K562 (cell line): ENCODE measurements around the gene HMGA1. TPM values are rescaled to one million over a fixed set of nuclear protein-coding genes. Genes with fewer than 3 reads are reported as not detected.

Experiments used
- ATAC-seq: fragments of 200-7000 bp; cut with Tn5 transposase; 3 replicates; pipeline ENCODE4 v1.9.1; 2020; ENCODE audit warnings: moderate library complexity
- BruUV-seq: library from RNA; stranded (reverse); fragments of 400-500 nt; replicated peaks from 2 replicates; lab custom pipeline; 2021; lab: Mats Ljungman, UMichigan
- CTCF ChIA-PET: fragments of 300-600 bp; formaldehyde crosslinking; extraction: SDS; loops from one replicate; lab custom pipeline; 2021; ENCODE audit warnings: low intra/inter-chr PET ratio; lab: Yijun Ruan, JAX
- POLR2A ChIA-PET: fragments of 300-600, 350-650 bp; sonication (Branson Sonifier 250); formaldehyde crosslinking; extraction: SDS; loops from one replicate; lab custom pipeline; 2021; ENCODE audit warnings: antibody characterized with exemption, inconsistent platforms; lab: Yijun Ruan, JAX
- DNase-seq, 4 experiments: peaks; one replicate each; pipeline versions ENCODE4 v3.0.0 to v3.0.0-alpha.2; 2011 to 2018; ENCODE audit warnings: low spot score in 3 of 4, mixed read lengths in 3 of 4; ENCODE audit errors: extremely low read depth in 1 of 4
- FAIRE-seq: peaks from 2 replicates; lab custom pipeline; 2011; peaks lifted over from hg19 to GRCh38; lab: Jason Lieb, UNC
- H2AFZ ChIP-seq: 2 replicates; pipeline ENCODE4 v1.6.0; 2011; ENCODE audit warnings: low read depth, low read length, control low read depth, inconsistent platforms
- H3K27ac ChIP-seq: fragments of 200-600 bp; 3 replicates; pipeline ENCODE4 v1.8.0; 2011; ENCODE audit warnings: low read depth, mild to moderate bottlenecking, control low read depth, inconsistent platforms, low read length, moderate library complexity, mixed read lengths; ENCODE audit errors: extremely low read depth
- H3K27me3 ChIP-seq, 2 experiments: fragments of 300-600 bp in 1 of 2; 2 replicates in 1 of 2; 3 replicates in 1 of 2; pipeline versions ENCODE4 v1.6.0 to v1.8.0; 2011; ENCODE audit warnings: inconsistent platforms in 2 of 2, low read length in 2 of 2, mild to moderate bottlenecking in 1 of 2, mixed read lengths in 1 of 2, moderate library complexity in 1 of 2; ENCODE audit not compliant: control insufficient read depth in 2 of 2, insufficient read depth in 2 of 2
- H3K36me3 ChIP-seq: fragments of 300-600 bp; 3 replicates; pipeline ENCODE4 v1.8.0; 2011; ENCODE audit warnings: mild to moderate bottlenecking, low read length, inconsistent platforms; ENCODE audit not compliant: control insufficient read depth, insufficient read depth
- H3K4me1 ChIP-seq, 2 experiments: fragments of 200-600 bp in 1 of 2; replicated peaks in 1 of 2; 2 replicates in 1 of 2; 3 replicates in 1 of 2; pipeline versions ENCODE4 v1.5.1 to v1.8.0; 2011; ENCODE audit warnings: inconsistent platforms in 2 of 2, low read length in 2 of 2, mild to moderate bottlenecking in 1 of 2, mixed read lengths in 1 of 2, moderate library complexity in 1 of 2; ENCODE audit not compliant: control insufficient read depth in 2 of 2, insufficient read depth in 2 of 2
- H3K4me2 ChIP-seq: 2 replicates; pipeline ENCODE4 v1.6.1; 2011; ENCODE audit warnings: low read length, control low read depth, inconsistent platforms, mixed read lengths; ENCODE audit not compliant: insufficient read depth
- H3K4me3 ChIP-seq: fragments of 200-600 bp; sonication (generic), shearing (Covaris generic); 2 replicates; pipeline ENCODE4 v1.5.1; 2016; ENCODE audit warnings: control low read depth, inconsistent platforms
- H3K79me2 ChIP-seq: fragments of 200-600 bp; 3 replicates; pipeline ENCODE4 v1.8.0; 2011; ENCODE audit warnings: low read length, inconsistent platforms; ENCODE audit not compliant: control insufficient read depth, insufficient read depth
- H3K9ac ChIP-seq, 2 experiments: 2 replicates each; pipeline versions ENCODE4 v1.6.0 to v1.6.1; 2011; ENCODE audit warnings: low read depth in 2 of 2, low read length in 2 of 2, control low read depth in 1 of 2, inconsistent platforms in 1 of 2, mild to moderate bottlenecking in 1 of 2, mixed read lengths in 1 of 2; ENCODE audit not compliant: insufficient read depth in 1 of 2
- H3K9me1 ChIP-seq: one replicate; pipeline ENCODE4 v1.6.0; 2011; ENCODE audit warnings: inconsistent platforms, mild to moderate bottlenecking, low read length, moderate library complexity; ENCODE audit not compliant: control insufficient read depth, insufficient read depth
- H3K9me3 ChIP-seq: replicated peaks from 2 replicates; pipeline ENCODE4 v1.5.1; 2011; ENCODE audit warnings: low read depth, low read length, inconsistent platforms; ENCODE audit not compliant: control insufficient read depth, insufficient read depth
- H4K20me1 ChIP-seq: replicated peaks from 2 replicates; pipeline ENCODE4 v1.6.1; 2011; ENCODE audit warnings: low read length, inconsistent platforms, mixed read lengths; ENCODE audit not compliant: control insufficient read depth, insufficient read depth
- CBFB ChIP-seq: sonication (generic); formaldehyde crosslinking; IDR thresholded peaks from 2 replicates; pipeline ENCODE4 v1.4.0; 2020; ENCODE audit warnings: mild to moderate bottlenecking, missing genetic modification reagents
- GATAD2A ChIP-seq: fragments of 450-650 bp; IDR thresholded peaks from 2 replicates; pipeline ENCODE4 v1.6.1; 2017
- HBP1 ChIP-seq: fragments of 450-650 bp; formaldehyde crosslinking; IDR thresholded peaks from 2 replicates; pipeline ENCODE4 v1.4.0; 2022; ENCODE audit warnings: missing genetic modification characterization
- NFXL1 ChIP-seq: fragments of 450-650 bp; formaldehyde crosslinking; IDR thresholded peaks from 2 replicates; pipeline ENCODE4 v1.4.0; 2021; ENCODE audit warnings: mild to moderate bottlenecking
- NRF1 ChIP-seq, 2 experiments: fragments of 450-650 bp; IDR thresholded peaks in 1 of 2; conservative IDR thresholded peaks in 1 of 2; 2 replicates each; pipeline ENCODE4 v1.6.1; 2014; ENCODE audit warnings: mild to moderate bottlenecking in 2 of 2
- SNAPC5 ChIP-seq: fragments of 250-450 bp; sonication (Bioruptor Pico); IDR thresholded peaks from 2 replicates; pipeline ENCODE4 v1.8.0; 2021; ENCODE audit warnings: moderate library complexity, mild to moderate bottlenecking, inconsistent platforms
- TCF7 ChIP-seq: sonication (generic); IDR thresholded peaks from 2 replicates; pipeline ENCODE4 v1.6.1; 2016; ENCODE audit warnings: antibody characterized with exemption, borderline replicate concordance
- ZBTB49 ChIP-seq: sonication (generic); formaldehyde crosslinking; IDR thresholded peaks from 2 replicates; pipeline ENCODE4 v1.8.0; 2022; ENCODE audit warnings: missing genetic modification reagents, mild to moderate bottlenecking, borderline replicate concordance
- ZBTB7A ChIP-seq: IDR thresholded peaks from 2 replicates; pipeline ENCODE4 v1.6.1; 2011; ENCODE audit warnings: low read depth, mild to moderate bottlenecking, low read length, moderate library complexity, borderline replicate concordance; ENCODE audit not compliant: control insufficient read depth
- ZNF253 ChIP-seq: fragments of 250-450 bp; sonication (Bioruptor Pico); conservative IDR thresholded peaks from 2 replicates; pipeline ENCODE4 v1.6.1; 2021; ENCODE audit warnings: mild to moderate bottlenecking
- ZNF263 ChIP-seq: sonication (generic); formaldehyde crosslinking; IDR thresholded peaks from 2 replicates; pipeline ENCODE4 v1.8.0; 2022; ENCODE audit warnings: mild to moderate bottlenecking, missing genetic modification reagents, borderline replicate concordance
- ZNF740 ChIP-seq, 3 experiments: fragments of 200-800 bp in 1 of 3; sonication (Bioruptor generic) in 1 of 3; sonication (generic) in 1 of 3; formaldehyde crosslinking in 1 of 3; IDR thresholded peaks; 2 replicates each; pipeline versions ENCODE4 v1.6.1 to v1.8.0; 2016 to 2022; ENCODE audit warnings: mild to moderate bottlenecking in 2 of 3, missing compliant biosample characterization in 2 of 3, missing genetic modification characterization in 2 of 3, missing genetic modification reagents in 1 of 3
- WGBS: fragments of 100-300 bp; shearing (Covaris generic); methylation state at CpG from one replicate; pipeline ENCODE4 v1.1.6; 2016; ENCODE audit warnings: low coverage, mixed read lengths; ENCODE audit not compliant: insufficient coverage; ENCODE audit errors: missing lambda C conversion rate; 5-methylcytosine and 5-hydroxymethylcytosine counted together
- in situ Hi-C: fragments of 300-500 bp; cut with MboI; formaldehyde crosslinking; loops from 4 replicates; pipeline ENCODE4 v1.15.0; 2018; ENCODE audit warnings: inconsistent platforms, mixed read lengths
- intact Hi-C: fragments of 100-400 bp; cut with micrococcal nuclease; formaldehyde crosslinking; loops from 2 replicates; pipeline ENCODE4 v1.14.2; 2022
- polyA plus RNA-seq, 8 experiments: library from polyadenylated mRNA; depleted of rRNA in 4 of 8; stranded (reverse) in 5 of 8; unstranded in 3 of 8; fragments of >200 nt; fragmentation: Nextera tagmentation in 2 of 8; fragmentation: Illumina TruSeq in 1 of 8; extraction: Ambion mirVana in 2 of 8; extraction: Trizol in 1 of 8; gene quantifications; 2 replicates each; pipeline versions ENCODE4 v1.2.1 to v1.2.3, GENCODE V29; 2011 to 2014; ENCODE audit warnings: inconsistent platforms in 1 of 8, missing spikeins in 1 of 8
- total RNA-seq, 7 experiments: library from RNA; depleted of rRNA in 6 of 7; stranded (reverse); fragments of >200 nt in 6 of 7; fragmentation: Illumina TruSeq in 2 of 7; extraction: Trizol in 2 of 7; gene quantifications; 2 replicates each; pipeline versions ENCODE4 v1.2.1 to v1.2.3, GENCODE V29; 2011 to 2021; ENCODE audit warnings: low replicate concordance in 1 of 7
- TF ChIP-seq, protein P1 (sequence below): fragments of 450-650 bp; IDR thresholded peaks from 2 replicates; pipeline ENCODE4 v1.6.1; 2014; ENCODE audit warnings: low read depth, mild to moderate bottlenecking, moderate library complexity, borderline replicate concordance
- TF ChIP-seq, protein P2 (sequence below): fragments of 450-650 bp; formaldehyde crosslinking; IDR thresholded peaks from 2 replicates; pipeline ENCODE4 v1.4.0; 2022; ENCODE audit warnings: missing genetic modification characterization

Gene HMGA1
- total and polyA plus RNA-seq, 9 of the 15 experiments (the other 6 are each of a cell fraction or from before 2014, with no cell fraction given) = 27.8 to 1,947 (median 594) TPM

DNA sequence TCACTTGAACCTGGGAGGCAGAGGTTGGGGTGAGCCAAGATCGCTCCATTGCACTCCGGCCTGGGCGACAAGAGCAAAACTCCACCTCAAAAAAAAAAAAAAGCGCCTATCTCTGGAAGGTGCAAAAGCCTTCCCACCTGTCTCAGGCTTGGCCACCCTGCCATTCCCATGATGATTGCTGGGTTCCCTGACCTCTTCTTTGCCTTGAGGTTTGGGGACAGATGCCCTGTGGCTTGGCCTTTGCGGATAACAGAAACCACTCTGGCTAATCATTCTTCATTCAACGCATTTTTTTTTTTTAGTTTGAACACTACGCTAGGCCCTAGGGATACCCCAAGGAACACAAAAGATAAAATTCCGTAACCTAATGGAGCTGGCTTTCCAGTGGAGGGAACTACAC, 6.8 kb upstream of the HMGA1 start:
- Histone ChIP-seq H3K9me1 (no peaks in the 10 kb centered on the region), H3K4me2 (no peak overlapping the region), H3K27me3 (no peaks in the 10 kb centered on the region), H3K4me3 (no peak overlapping the region), H2AFZ (no peak overlapping the region), H3K9ac (no peak overlapping the region), H3K4me1 (peaks cover 28 to 33% of the 10 kb centered on the region in 2 experiments), H3K36me3 (no peaks in the 10 kb centered on the region), H4K20me1 (no peaks in the 10 kb centered on the region), H3K27ac (no peak overlapping the region), H3K79me2 (no peaks in the 10 kb centered on the region), H3K9me3 (no peaks in the 10 kb centered on the region)
- in situ Hi-C loops (no loop called here), intact Hi-C loops (no loop called here)
- FAIRE-seq (no peak), ATAC-seq (no peak), DNase-seq (no peak)
- POLR2A ChIA-PET = interaction anchor here (1.7 kb wide), 1 partner anchor 14 kb away, joined by 10 read pairs; no protein-coding TSS in a partner anchor
- WGBS = 70% methylated on average over 8 of the region's 8 CpGs
- no TSS peak for BruUV-seq
- CTCF ChIA-PET = no interaction called here
- no peak for TF ChIP-seq ZNF740 (CRISPR knock-in tag; IDR thresholded peaks at IDR 0.05)
- no peak for TF ChIP-seq ZNF740 (tag; IDR thresholded peaks at IDR 0.05)
- TF ChIP-seq ZBTB49 = no peak
- TF ChIP-seq HBP1 = no peak
- no peak for TF ChIP-seq GATAD2A
- TF ChIP-seq, protein P1, sequence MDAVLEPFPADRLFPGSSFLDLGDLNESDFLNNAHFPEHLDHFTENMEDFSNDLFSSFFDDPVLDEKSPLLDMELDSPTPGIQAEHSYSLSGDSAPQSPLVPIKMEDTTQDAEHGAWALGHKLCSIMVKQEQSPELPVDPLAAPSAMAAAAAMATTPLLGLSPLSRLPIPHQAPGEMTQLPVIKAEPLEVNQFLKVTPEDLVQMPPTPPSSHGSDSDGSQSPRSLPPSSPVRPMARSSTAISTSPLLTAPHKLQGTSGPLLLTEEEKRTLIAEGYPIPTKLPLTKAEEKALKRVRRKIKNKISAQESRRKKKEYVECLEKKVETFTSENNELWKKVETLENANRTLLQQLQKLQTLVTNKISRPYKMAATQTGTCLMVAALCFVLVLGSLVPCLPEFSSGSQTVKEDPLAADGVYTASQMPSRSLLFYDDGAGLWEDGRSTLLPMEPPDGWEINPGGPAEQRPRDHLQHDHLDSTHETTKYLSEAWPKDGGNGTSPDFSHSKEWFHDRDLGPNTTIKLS = no peak
- TF ChIP-seq SNAPC5 (CRISPR knock-in tag) = no peak
- TF ChIP-seq TCF7 = no peak
- no peak for TF ChIP-seq NFXL1
- TF ChIP-seq ZNF253 (CRISPR knock-in tag) = no peak
- no peak for TF ChIP-seq ZNF263 (CRISPR knock-in tag)
- TF ChIP-seq CBFB (CRISPR knock-in tag) = no peak
- TF ChIP-seq, protein P2, sequence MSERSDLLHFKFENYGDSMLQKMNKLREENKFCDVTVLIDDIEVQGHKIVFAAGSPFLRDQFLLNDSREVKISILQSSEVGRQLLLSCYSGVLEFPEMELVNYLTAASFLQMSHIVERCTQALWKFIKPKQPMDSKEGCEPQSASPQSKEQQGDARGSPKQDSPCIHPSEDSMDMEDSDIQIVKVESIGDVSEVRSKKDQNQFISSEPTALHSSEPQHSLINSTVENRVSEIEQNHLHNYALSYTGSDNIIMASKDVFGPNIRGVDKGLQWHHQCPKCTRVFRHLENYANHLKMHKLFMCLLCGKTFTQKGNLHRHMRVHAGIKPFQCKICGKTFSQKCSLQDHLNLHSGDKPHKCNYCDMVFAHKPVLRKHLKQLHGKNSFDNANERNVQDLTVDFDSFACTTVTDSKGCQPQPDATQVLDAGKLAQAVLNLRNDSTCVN = no peak
- TF ChIP-seq ZBTB7A = no peak
- no peak for TF ChIP-seq NRF1 (conservative IDR thresholded peaks at IDR 0.05 in 1 of 2, IDR thresholded peaks at IDR 0.05 in 1 of 2)
